Mucosa of stomach (tissue), 1 donor: ENCODE measurements around the gene CTRL.
"Not testable (repeated sequence)": the region's sequence is repeated elsewhere in the genome, so short reads cannot be mapped to it uniquely, and the experiment has no call there.

Source experiments
- H3K27me3 ChIP-seq: one replicate; pipeline ENCODE4 v1.7.0; 2013; ENCODE audit warnings: mild to moderate bottlenecking, low read length; ENCODE audit not compliant: control insufficient read depth, insufficient read depth
- H3K36me3 ChIP-seq: one replicate; pipeline ENCODE4 v1.7.0; 2013; ENCODE audit warnings: low read length; ENCODE audit not compliant: control insufficient read depth, insufficient read depth
- H3K4me1 ChIP-seq: one replicate; pipeline ENCODE4 v1.7.0; 2013; ENCODE audit warnings: mild to moderate bottlenecking, low read length; ENCODE audit not compliant: control insufficient read depth, insufficient read depth
- H3K4me3 ChIP-seq: one replicate; pipeline ENCODE4 v1.7.0; 2013; ENCODE audit warnings: low read length
- H3K9ac ChIP-seq: one replicate; pipeline ENCODE4 v1.7.0; 2013; ENCODE audit warnings: mild to moderate bottlenecking, low read length, moderate library complexity
- H3K9me3 ChIP-seq: one replicate; pipeline ENCODE4 v1.7.0; 2013; ENCODE audit warnings: mild to moderate bottlenecking, low read length, moderate library complexity; ENCODE audit not compliant: control insufficient read depth
- donor health status: Pancreatic carcinoma.

Gene CTRL

GRCh38 chr16:67923414-67924116 is 8.1 kb downstream of the CTRL start:
- Histone ChIP-seq H3K36me3 (no peaks in the 10 kb centered on the region), H3K27me3 (no peaks in the 10 kb centered on the region), H3K9me3 (no peaks in the 10 kb centered on the region), H3K9ac (no peak overlapping the region), H3K4me3 (no peak overlapping the region), H3K4me1 (no peaks in the 10 kb centered on the region)

- Histone ChIP-seq H3K4me1 (no peaks in the 10 kb centered on the region), H3K36me3 (no peaks in the 10 kb centered on the region), H3K4me3 (no peak overlapping the region), H3K9me3 (no peaks in the 10 kb centered on the region), H3K9ac (no peak overlapping the region), H3K27me3 (no peaks in the 10 kb centered on the region)
These were observed 8.9 kb downstream of the CTRL start for GRCh38 chr16:67922740-67923139.

- no peaks in the 10 kb centered on the region for H3K9me3 ChIP-seq
- H3K4me3 ChIP-seq: no peak overlapping the region
- H3K27me3 ChIP-seq: no peaks in the 10 kb centered on the region
- H3K36me3 ChIP-seq: peaks cover 3% of the 10 kb centered on the region
- no peak overlapping the region for H3K9ac ChIP-seq
- H3K4me1 ChIP-seq: peaks cover 5% of the 10 kb centered on the region
These were observed 9.4 kb downstream of the CTRL start for GRCh38 chr16:67922221-67922620.

GRCh38 chr16:67919622-67920221 is 11.9 kb downstream of the CTRL start:
- Histone ChIP-seq H3K4me3 (no peak overlapping the region), H3K9ac (no peak overlapping the region), H3K27me3 (no peaks in the 10 kb centered on the region), H3K36me3 (peaks cover 10% of the 10 kb centered on the region), H3K4me1 (peaks cover 20% of the 10 kb centered on the region), H3K9me3 (no peaks in the 10 kb centered on the region)

- H3K4me1 ChIP-seq: peaks cover 20% of the 10 kb centered on the region
- no peak overlapping the region for H3K4me3 ChIP-seq
- no peak overlapping the region for H3K9ac ChIP-seq
These were observed 13.8 kb downstream of the CTRL start for GRCh38 chr16:67917852-67918236.

GRCh38 chr16:67917140-67917851 is 14.4 kb downstream of the CTRL start:
- no peak overlapping the region for H3K4me3 ChIP-seq
- H3K9ac ChIP-seq: no peak overlapping the region

More at GRCh38 chr16:67917852-67918236, 13.8 kb downstream of the CTRL start:
- no peaks in the 10 kb centered on the region for H3K27me3 ChIP-seq
- H3K36me3 ChIP-seq: peaks cover 10% of the 10 kb centered on the region
- no peaks in the 10 kb centered on the region for H3K9me3 ChIP-seq

GRCh38 chr16:67915831-67916723 is 15.6 kb downstream of the CTRL start:
- no peak overlapping the region for H3K9ac ChIP-seq
- H3K4me3 ChIP-seq: no peak overlapping the region
- peaks cover 10% of the 10 kb centered on the region for H3K36me3 ChIP-seq
- H3K4me1 ChIP-seq: peaks cover 20% of the 10 kb centered on the region
- H3K27me3 ChIP-seq: no peaks in the 10 kb centered on the region
- no peaks in the 10 kb centered on the region for H3K9me3 ChIP-seq

More at GRCh38 chr16:67917140-67917851, 14.4 kb downstream of the CTRL start:
- Histone ChIP-seq H3K36me3 (peaks cover 10% of the 10 kb centered on the region), H3K4me1 (peaks cover 20% of the 10 kb centered on the region), H3K27me3 (no peaks in the 10 kb centered on the region), H3K9me3 (no peaks in the 10 kb centered on the region)

- not testable (repeated sequence) for H3K9me3 ChIP-seq, H3K27me3 ChIP-seq, H3K4me3 ChIP-seq, H3K9ac ChIP-seq
- peaks cover 16% of the 10 kb centered on the region for H3K36me3 ChIP-seq
- peaks cover 20% of the 10 kb centered on the region for H3K4me1 ChIP-seq
These were observed 16.2 kb downstream of the CTRL start for GRCh38 chr16:67915496-67915769.

GRCh38 chr16:67914758-67915495 is 16.7 kb downstream of the CTRL start:
- Histone ChIP-seq H3K27me3 (no peaks in the 10 kb centered on the region), H3K4me1 (peaks cover 20% of the 10 kb centered on the region), H3K9ac (no peak overlapping the region), H3K4me3 (no peak overlapping the region), H3K36me3 (peaks cover 16% of the 10 kb centered on the region), H3K9me3 (no peaks in the 10 kb centered on the region)

- Histone ChIP-seq H3K9me3 (no peaks in the 10 kb centered on the region), H3K9ac (no peak overlapping the region), H3K4me3 (no peak overlapping the region), H3K4me1 (no peaks in the 10 kb centered on the region), H3K36me3 (peaks cover 6% of the 10 kb centered on the region), H3K27me3 (no peaks in the 10 kb centered on the region)
These were observed 21.5 kb downstream of the CTRL start for GRCh38 chr16:67910158-67910557.

- no peaks in the 10 kb centered on the region for H3K27me3 ChIP-seq
- H3K36me3 ChIP-seq: peaks cover 6% of the 10 kb centered on the region
- H3K9ac ChIP-seq: no peak overlapping the region
- H3K9me3 ChIP-seq: no peaks in the 10 kb centered on the region
- no peak overlapping the region for H3K4me3 ChIP-seq
- H3K4me1 ChIP-seq: no peaks in the 10 kb centered on the region
These were observed 22.5 kb downstream of the CTRL start for GRCh38 chr16:67909056-67909742.
